OCI-LY1 (cell line): Measurements from ENCODE around the gene PGF.

Source experiments
- H2AFZ ChIP-seq: fragments of 200-600 bp; sonication (generic), shearing (Covaris generic); 2 replicates; pipeline ENCODE4 v1.6.0; 2014; ENCODE audit warnings: antibody characterized with exemption, mild to moderate bottlenecking, low read length
- H3F3A ChIP-seq: fragments of 200-600 bp; sonication (generic), shearing (Covaris generic); 2 replicates; pipeline ENCODE4 v1.6.0; 2014; ENCODE audit warnings: mild to moderate bottlenecking, antibody characterized with exemption, low read length, moderate library complexity; ENCODE audit not compliant: insufficient read depth
- H3K27ac ChIP-seq: fragments of 200-600 bp; sonication (generic); 2 replicates; pipeline ENCODE4 v1.5.1; 2014; ENCODE audit warnings: low read length, mixed run types, mild to moderate bottlenecking, low read depth; ENCODE audit not compliant: poor library complexity, severe bottlenecking
- H3K27me3 ChIP-seq: fragments of 200-600 bp; sonication (generic); 2 replicates; pipeline ENCODE4 v1.6.0; 2014; ENCODE audit warnings: antibody characterized with exemption, mild to moderate bottlenecking, low read length, moderate library complexity; ENCODE audit not compliant: insufficient read depth
- H3K36me3 ChIP-seq: fragments of 200-600 bp; sonication (generic); 2 replicates; pipeline ENCODE4 v1.6.1; 2014; ENCODE audit warnings: mild to moderate bottlenecking, antibody characterized with exemption, low read length, moderate library complexity, mixed read lengths; ENCODE audit not compliant: insufficient read depth
- H3K4me1 ChIP-seq: fragments of 200-600 bp; sonication (generic); 2 replicates; pipeline ENCODE4 v1.5.1; 2014; ENCODE audit warnings: mild to moderate bottlenecking, low read length, moderate library complexity; ENCODE audit not compliant: insufficient read depth, severe bottlenecking
- H3K4me2 ChIP-seq: fragments of 200-600 bp; sonication (generic), shearing (Covaris generic); 2 replicates; pipeline ENCODE4 v1.6.1; 2014; ENCODE audit warnings: low read length
- H3K4me3 ChIP-seq: fragments of 200-600 bp; sonication (generic); 2 replicates; pipeline ENCODE4 v1.5.1; 2014; ENCODE audit warnings: low read length, low read depth, mild to moderate bottlenecking, mixed read lengths; ENCODE audit not compliant: poor library complexity, severe bottlenecking
- H3K79me2 ChIP-seq: fragments of 200-600 bp; shearing (Covaris generic); 2 replicates; pipeline ENCODE4 v1.6.1; 2016; ENCODE audit warnings: mixed run types, low read length, mixed read lengths; ENCODE audit not compliant: insufficient read depth
- H3K9ac ChIP-seq: fragments of 200-600 bp; sonication (generic), shearing (Covaris generic); 2 replicates; pipeline ENCODE4 v1.6.1; 2014; ENCODE audit warnings: mild to moderate bottlenecking, low read length, mixed read lengths
- H3K9me2 ChIP-seq: fragments of 200-600 bp; sonication (generic), shearing (Covaris generic); 2 replicates; pipeline ENCODE4 v1.6.1; 2014; ENCODE audit warnings: low read depth, mild to moderate bottlenecking, low read length, mixed read lengths
- H3K9me3 ChIP-seq: fragments of 200-600 bp; shearing (Covaris generic); 2 replicates; pipeline ENCODE4 v1.6.1; 2014; ENCODE audit warnings: low read length, mixed read lengths
- H4K20me1 ChIP-seq: fragments of 200-600 bp; sonication (generic), shearing (Covaris generic); 2 replicates; pipeline ENCODE4 v1.6.0; 2016; ENCODE audit warnings: mild to moderate bottlenecking, low read length; ENCODE audit not compliant: insufficient read depth
- CTCF ChIP-seq: fragments of 200-600 bp; sonication (generic), shearing (Covaris generic); IDR thresholded peaks from 2 replicates; pipeline ENCODE4 v1.5.1; 2017; ENCODE audit warnings: mild to moderate bottlenecking, antibody characterized with exemption, low read length, moderate library complexity, mixed read lengths
- EZH2 ChIP-seq: fragments of 200-600 bp; sonication (generic), shearing (Covaris generic); IDR thresholded peaks from 2 replicates; pipeline ENCODE4 v1.8.0; 2017; ENCODE audit warnings: borderline replicate concordance, mixed run types, mild to moderate bottlenecking, antibody characterized with exemption, low read length, moderate library complexity, mixed read lengths

The PGF gene

GRCh38 chr14:74961238-74961911 is 6.0 kb upstream of the PGF start:
- H3K27me3 ChIP-seq = no peaks in the 10 kb centered on the region
- TF ChIP-seq CTCF = no peak
- TF ChIP-seq EZH2 = no peak
- H3K4me2 ChIP-seq = no peak overlapping the region

GRCh38 chr14:74960736-74961135 is 5.3 kb upstream of the PGF start:
- Histone ChIP-seq H3K27ac (no peak overlapping the region), H3K79me2 (no peaks in the 10 kb centered on the region), H3K9me3 (no peaks in the 10 kb centered on the region), H3K4me1 (peaks cover 22% of the 10 kb centered on the region), H3F3A (no peaks in the 10 kb centered on the region), H3K4me3 (no peak overlapping the region), H3K27me3 (no peaks in the 10 kb centered on the region), H4K20me1 (no peaks in the 10 kb centered on the region), H2AFZ (no peak overlapping the region), H3K9me2 (no peaks in the 10 kb centered on the region), H3K4me2 (no peak overlapping the region), H3K9ac (no peak overlapping the region), H3K36me3 (no peaks in the 10 kb centered on the region)
- no peak for TF ChIP-seq CTCF

More at GRCh38 chr14:74961238-74961911, 6.0 kb upstream of the PGF start:
- Histone ChIP-seq H3K4me3 (no peak overlapping the region), H4K20me1 (no peaks in the 10 kb centered on the region), H3K9me2 (no peaks in the 10 kb centered on the region), H3K9ac (no peak overlapping the region), H3K4me1 (peaks cover 22% of the 10 kb centered on the region), H3K27ac (no peak overlapping the region), H3F3A (no peaks in the 10 kb centered on the region), H2AFZ (no peak overlapping the region), H3K79me2 (no peaks in the 10 kb centered on the region), H3K36me3 (no peaks in the 10 kb centered on the region), H3K9me3 (no peaks in the 10 kb centered on the region)

- no peak overlapping the region for H3K4me2 ChIP-seq
- no peak overlapping the region for H3K4me3 ChIP-seq
- no peaks in the 10 kb centered on the region for H3K9me3 ChIP-seq
- no peaks in the 10 kb centered on the region for H3K36me3 ChIP-seq
- H3K79me2 ChIP-seq = no peaks in the 10 kb centered on the region
- no peaks in the 10 kb centered on the region for H3K27me3 ChIP-seq
- peaks cover 22% of the 10 kb centered on the region for H3K4me1 ChIP-seq
- no peak for TF ChIP-seq EZH2
- TF ChIP-seq CTCF = no peak
- no peaks in the 10 kb centered on the region for H3F3A ChIP-seq
- H2AFZ ChIP-seq = no peak overlapping the region
- H3K9ac ChIP-seq = no peak overlapping the region
- no peak overlapping the region for H3K27ac ChIP-seq
- H4K20me1 ChIP-seq = no peaks in the 10 kb centered on the region
- no peaks in the 10 kb centered on the region for H3K9me2 ChIP-seq
These were observed 4.3 kb upstream of the PGF start for GRCh38 chr14:74959596-74960180.
